IMR-90 (cell line): ENCODE data around the gene NKD1. TPM values are rescaled to one million over a fixed set of nuclear protein-coding genes. Genes with fewer than 3 reads are reported as not detected.

Source experiments
- POLR2A ChIP-seq: IDR thresholded peaks from 2 replicates; pipeline ENCODE4 v1.6.1; 2012; ENCODE audit warnings: mild to moderate bottlenecking, low read depth, low read length
- RAD21 ChIP-seq: IDR thresholded peaks from 2 replicates; pipeline ENCODE4 v1.6.1; 2012; ENCODE audit warnings: low read length, improper control_type of control experiment
- SMC3 ChIP-seq: fragments of 150-350 bp; IDR thresholded peaks from 2 replicates; pipeline ENCODE4 v1.6.1; 2016; ENCODE audit warnings: low read depth, mild to moderate bottlenecking, antibody characterized with exemption, low read length, moderate library complexity
- polyA plus RNA-seq, 3 experiments: library from polyadenylated mRNA; depleted of rRNA; stranded (reverse); fragments of >200 nt; gene quantifications; 2 replicates each; pipeline ENCODE4 v1.2.3, GENCODE V29; 2012; ENCODE audit warnings: low replicate concordance in 1 of 3
- total RNA-seq: library from RNA; depleted of rRNA; stranded (reverse); fragments of >200 nt; gene quantifications from 2 replicates; pipeline ENCODE4 v1.2.3, GENCODE V29; 2012
- TF ChIP-seq, protein P1 (sequence below): conservative IDR thresholded peaks from 2 replicates; pipeline ENCODE4 v1.5.1; 2012; ENCODE audit warnings: mild to moderate bottlenecking, low read depth, low read length, improper control_type of control experiment
- TF ChIP-seq, protein P2 (sequence below): fragments of 150-350 bp; IDR thresholded peaks from 2 replicates; pipeline ENCODE4 v1.6.1; 2017; ENCODE audit warnings: mild to moderate bottlenecking, antibody characterized with exemption, low read length, low read depth

Gene NKD1
- total and polyA plus RNA-seq, 2 of the 4 experiments (the other 2 are of a cell fraction) = not detected

DNA sequence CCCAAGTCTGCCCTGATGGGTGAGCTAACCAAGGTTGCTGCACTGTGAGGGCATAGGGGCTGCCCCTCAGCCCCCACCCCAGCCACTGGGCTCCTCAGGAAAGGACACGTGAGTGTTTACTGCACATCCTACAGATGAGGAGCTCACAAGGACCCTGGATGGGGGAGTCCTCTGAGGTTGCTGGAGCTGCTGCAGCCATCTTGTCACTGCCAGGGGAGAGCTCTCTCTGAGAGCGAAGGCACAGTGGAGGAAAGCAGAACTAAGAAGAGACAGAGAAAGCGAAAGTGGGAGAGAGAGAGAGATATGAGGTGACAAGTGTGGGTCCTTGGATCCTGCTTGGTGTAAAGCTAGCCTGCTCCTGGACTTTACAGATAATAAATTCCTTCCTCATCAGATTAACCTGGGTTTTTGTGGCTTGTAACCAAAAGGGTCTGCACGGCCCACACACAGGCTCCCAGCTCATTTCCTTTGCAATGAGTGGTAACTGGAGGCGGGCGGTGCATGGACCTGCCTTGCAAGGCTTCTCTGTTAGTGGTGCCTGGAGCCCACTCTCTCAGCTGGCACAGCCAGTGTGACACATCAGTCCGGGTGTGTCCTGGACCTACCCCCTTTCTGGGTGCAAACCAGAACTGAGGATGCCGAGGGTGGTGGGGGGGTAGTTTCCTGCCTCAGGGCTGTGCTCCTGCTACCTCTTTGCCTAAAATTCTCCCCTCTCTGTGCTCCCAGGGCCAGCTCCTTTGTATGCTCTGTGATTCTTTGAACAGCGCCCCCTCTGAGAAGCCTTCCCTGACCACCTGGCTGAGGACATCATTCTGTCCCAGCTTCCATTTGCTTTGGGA lies 118.7 kb downstream of the NKD1 start (continued):
- TF ChIP-seq, protein P1, sequence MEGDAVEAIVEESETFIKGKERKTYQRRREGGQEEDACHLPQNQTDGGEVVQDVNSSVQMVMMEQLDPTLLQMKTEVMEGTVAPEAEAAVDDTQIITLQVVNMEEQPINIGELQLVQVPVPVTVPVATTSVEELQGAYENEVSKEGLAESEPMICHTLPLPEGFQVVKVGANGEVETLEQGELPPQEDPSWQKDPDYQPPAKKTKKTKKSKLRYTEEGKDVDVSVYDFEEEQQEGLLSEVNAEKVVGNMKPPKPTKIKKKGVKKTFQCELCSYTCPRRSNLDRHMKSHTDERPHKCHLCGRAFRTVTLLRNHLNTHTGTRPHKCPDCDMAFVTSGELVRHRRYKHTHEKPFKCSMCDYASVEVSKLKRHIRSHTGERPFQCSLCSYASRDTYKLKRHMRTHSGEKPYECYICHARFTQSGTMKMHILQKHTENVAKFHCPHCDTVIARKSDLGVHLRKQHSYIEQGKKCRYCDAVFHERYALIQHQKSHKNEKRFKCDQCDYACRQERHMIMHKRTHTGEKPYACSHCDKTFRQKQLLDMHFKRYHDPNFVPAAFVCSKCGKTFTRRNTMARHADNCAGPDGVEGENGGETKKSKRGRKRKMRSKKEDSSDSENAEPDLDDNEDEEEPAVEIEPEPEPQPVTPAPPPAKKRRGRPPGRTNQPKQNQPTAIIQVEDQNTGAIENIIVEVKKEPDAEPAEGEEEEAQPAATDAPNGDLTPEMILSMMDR = no peak
- TF ChIP-seq POLR2A (no peak), SMC3 (no peak), RAD21 (no peak)
- TF ChIP-seq, protein P2, sequence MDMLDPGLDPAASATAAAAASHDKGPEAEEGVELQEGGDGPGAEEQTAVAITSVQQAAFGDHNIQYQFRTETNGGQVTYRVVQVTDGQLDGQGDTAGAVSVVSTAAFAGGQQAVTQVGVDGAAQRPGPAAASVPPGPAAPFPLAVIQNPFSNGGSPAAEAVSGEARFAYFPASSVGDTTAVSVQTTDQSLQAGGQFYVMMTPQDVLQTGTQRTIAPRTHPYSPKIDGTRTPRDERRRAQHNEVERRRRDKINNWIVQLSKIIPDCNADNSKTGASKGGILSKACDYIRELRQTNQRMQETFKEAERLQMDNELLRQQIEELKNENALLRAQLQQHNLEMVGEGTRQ = no peak
